B cell (primary cell): ENCODE data around the gene FANCC. TPM values are rescaled to one million over a fixed set of nuclear protein-coding genes. Genes with fewer than 3 reads are reported as not detected.

Experiments
- ATAC-seq: fragments of 200-7000 bp; cut with Tn5 transposase; one replicate; pipeline ENCODE4 v1.10.0; 2021; ENCODE audit warnings: low read depth, mild to moderate bottlenecking, moderate number of reproducible peaks, moderate library complexity
- CTCF ChIA-PET: fragments of 350-600 bp; sonication (Branson Sonifier 250); formaldehyde crosslinking; loops from one replicate; lab custom pipeline; 2021; ENCODE audit warnings: antibody characterized with exemption, inconsistent platforms; lab: Charles Lee
- POLR2A ChIA-PET: fragments of 350-600 bp; sonication (Branson Sonifier 250); formaldehyde crosslinking; loops from one replicate; lab custom pipeline; 2021; ENCODE audit warnings: antibody characterized with exemption; lab: Charles Lee
- DNase-seq: peaks from one replicate; pipeline ENCODE4 v3.0.0; 2013
- H2AFZ ChIP-seq: 2 replicates; pipeline ENCODE4 v1.6.1; 2012; ENCODE audit warnings: mild to moderate bottlenecking, low read depth, low read length; ENCODE audit not compliant: insufficient read depth, poor library complexity, severe bottlenecking
- H3K27ac ChIP-seq, 2 donors: 1 replicate in 1 of 2; 2 replicates in 1 of 2; pipeline ENCODE4 v1.5.1; 2012 to 2013; ENCODE audit warnings: low read length in 2 of 2, mild to moderate bottlenecking in 2 of 2, moderate library complexity in 1 of 2
- H3K27me3 ChIP-seq, 4 experiments: fragments of 200-600 bp in 1 of 4; sonication (generic) in 1 of 4; replicated peaks in 1 of 4; 1 replicate in 2 of 4; 2 replicates in 2 of 4; pipeline versions ENCODE4 v1.6.1 to v1.7.0; 2013 to 2016; ENCODE audit warnings: low read length in 3 of 4, mild to moderate bottlenecking in 2 of 4, mixed read lengths in 1 of 4, moderate library complexity in 1 of 4; ENCODE audit not compliant: insufficient read depth in 4 of 4, control insufficient read depth in 3 of 4; ENCODE audit errors: control extremely low read depth in 1 of 4
- H3K36me3 ChIP-seq, 2 experiments: replicated peaks in 1 of 2; 1 replicate in 1 of 2; 2 replicates in 1 of 2; pipeline versions ENCODE4 v1.6.1 to v1.7.1; 2013; ENCODE audit warnings: low read length in 1 of 2; ENCODE audit not compliant: insufficient read depth in 2 of 2, control insufficient read depth in 1 of 2; ENCODE audit errors: control extremely low read depth in 1 of 2, extremely low read depth in 1 of 2
- H3K4me1 ChIP-seq, 2 donors: fragments of 200-600 bp in 1 of 2; sonication (generic) in 1 of 2; 1 replicate in 1 of 2; 2 replicates in 1 of 2; pipeline versions ENCODE4 v1.5.1 to v1.6.1; 2013 to 2017; ENCODE audit warnings: low read length in 2 of 2; ENCODE audit not compliant: control insufficient read depth in 2 of 2, insufficient read depth in 2 of 2
- H3K4me2 ChIP-seq: replicated peaks from 2 replicates; pipeline ENCODE3; 2012; ENCODE audit warnings: mild to moderate bottlenecking, low read depth, low read length; ENCODE audit not compliant: poor library complexity, severe bottlenecking
- H3K4me3 ChIP-seq, 5 experiments: fragments of 200-600 bp in 1 of 5; sonication (generic) in 1 of 5; 1 replicate in 3 of 5; 2 replicates in 2 of 5; pipeline versions ENCODE4 v1.5.1 to v1.7.0; 2011 to 2016; ENCODE audit warnings: low read length in 4 of 5, mild to moderate bottlenecking in 4 of 5, low read depth in 2 of 5, control low read depth in 1 of 5, moderate library complexity in 1 of 5; ENCODE audit not compliant: insufficient read depth in 1 of 5; ENCODE audit errors: control extremely low read depth in 1 of 5, extremely low read depth in 1 of 5
- H3K79me2 ChIP-seq: fragments of 200-600 bp; sonication (generic); one replicate; pipeline ENCODE4 v1.6.0; 2016; ENCODE audit warnings: low read length; ENCODE audit not compliant: control insufficient read depth, insufficient read depth
- H3K9ac ChIP-seq: fragments of 200-600 bp; sonication (generic); 2 replicates; pipeline ENCODE4 v1.6.1; 2017; ENCODE audit warnings: mild to moderate bottlenecking, low read length, moderate library complexity
- H3K9me3 ChIP-seq, 3 donors: one replicate each; pipeline versions ENCODE4 v1.6.1 to v1.7.1; 2013; ENCODE audit warnings: low read length in 2 of 3; ENCODE audit not compliant: control insufficient read depth in 2 of 3, insufficient read depth in 1 of 3; ENCODE audit errors: control extremely low read depth in 1 of 3
- H4K20me1 ChIP-seq: 2 replicates; pipeline ENCODE4 v1.6.0; 2012; ENCODE audit warnings: mild to moderate bottlenecking, low read length; ENCODE audit not compliant: insufficient read depth, control insufficient read depth, poor library complexity, severe bottlenecking
- H3K27ac Mint-ChIP-seq: one replicate; pipeline ENCODE4 v1.8.0; 2021; ENCODE audit warnings: mixed read lengths
- H3K27me3 Mint-ChIP-seq: one replicate; pipeline ENCODE4 v1.8.0; 2021; ENCODE audit warnings: mixed read lengths
- H3K4me1 Mint-ChIP-seq: one replicate; pipeline ENCODE4 v1.8.0; 2021; ENCODE audit warnings: mixed read lengths
- H3K4me3 Mint-ChIP-seq: one replicate; pipeline ENCODE4 v1.8.0; 2021; ENCODE audit warnings: mixed read lengths
- H3K9me3 Mint-ChIP-seq: one replicate; pipeline ENCODE4 v1.8.0; 2022; ENCODE audit warnings: mixed read lengths; ENCODE audit not compliant: insufficient read depth
- CTCF ChIP-seq: fragments of 200-600 bp; IDR thresholded peaks from one replicate; pipeline ENCODE4 v1.8.0; 2022; ENCODE audit warnings: antibody characterized with exemption, mild to moderate bottlenecking
- EZH2 ChIP-seq: IDR thresholded peaks from 2 replicates; pipeline ENCODE4 v1.6.1; 2012; ENCODE audit warnings: borderline replicate concordance, low read depth, mild to moderate bottlenecking, moderate library complexity, low read length; ENCODE audit not compliant: insufficient read depth, poor library complexity, severe bottlenecking
- WGBS: methylation state at CpG from one replicate; pipeline ENCODE4 v1.1.5; 2013; ENCODE audit warnings: missing lambda C conversion rate; ENCODE audit not compliant: insufficient coverage; 5-methylcytosine and 5-hydroxymethylcytosine counted together
- intact Hi-C: fragments of 100-400 bp; cut with micrococcal nuclease; formaldehyde crosslinking; loops from one replicate; pipeline ENCODE4 v1.10.0; 2022
- polyA plus RNA-seq: library from polyadenylated mRNA; depleted of rRNA; stranded (reverse); fragments of >200 nt; gene quantifications from 2 replicates; pipeline ENCODE4 v1.2.3, GENCODE V29; 2012
- total RNA-seq, 2 donors: library from RNA; stranded (reverse); fragments of 120-200 nt in 1 of 2; gene quantifications; 1 replicate in 1 of 2; 2 replicates in 1 of 2; pipeline versions ENCODE4 v1.2.3 to v1.2.4, GENCODE V29; 2013 to 2022

The FANCC gene
- total and polyA plus RNA-seq, 2 donors (not counting 1 experiment from before 2014, with no cell fraction given) = 1.8 to 11.1 TPM

GRCh38 chr9:95125652-95126051 lies 191.9 kb downstream of the FANCC start:
- Histone ChIP-seq H3K79me2 (no peaks in the 10 kb centered on the region), H3K36me3 (no peaks in the 10 kb centered on the region), H3K27me3 (no peaks in the 10 kb centered on the region), H3K9ac (no peak overlapping the region), H4K20me1 (no peaks in the 10 kb centered on the region), H3K4me2 (no peak overlapping the region), H2AFZ (no peak overlapping the region), H3K4me1 (peaks cover 0 to 5% of the 10 kb centered on the region in 2 donors), H3K27ac (no peak overlapping the region), H3K9me3 (no peaks in the 10 kb centered on the region), H3K4me3 (no peak overlapping the region)
- Mint-ChIP-seq H3K4me1 (peaks cover 2% of the 10 kb centered on the region), H3K27me3 (no peaks in the 10 kb centered on the region), H3K9me3 (no peaks in the 10 kb centered on the region), H3K4me3 (no peak overlapping the region), H3K27ac (no peak overlapping the region)
- DNase-seq (no peak), ATAC-seq (no peak)
- intact Hi-C loops = no loop called here
- POLR2A ChIA-PET = no interaction called here
- no peak for TF ChIP-seq EZH2
- no peak for TF ChIP-seq CTCF
- no CpG with 5 or more reads among the region's 3 CpGs for WGBS
- CTCF ChIA-PET = interaction anchor here (0.7 to 9.4 kb wide), 9 partner anchors 9 to 468 kb away, joined by 3 to 314 read pairs (median 3); no protein-coding TSS in a partner anchor

GRCh38 chr9:95124582-95125367 lies 192.7 kb downstream of the FANCC start:
- no peaks in the 10 kb centered on the region for H3K27me3 Mint-ChIP-seq
- Histone ChIP-seq H3K4me2 (no peak overlapping the region), H3K9ac (no peak overlapping the region), H3K27ac (no peak overlapping the region), H3K79me2 (no peaks in the 10 kb centered on the region), H4K20me1 (no peaks in the 10 kb centered on the region), H3K36me3 (no peaks in the 10 kb centered on the region), H3K4me1 (peaks cover 0 to 5% of the 10 kb centered on the region in 2 donors), H2AFZ (no peak overlapping the region), H3K9me3 (no peaks in the 10 kb centered on the region), H3K4me3 (no peak overlapping the region), H3K27me3 (no peaks in the 10 kb centered on the region)
- no peaks in the 10 kb centered on the region for H3K9me3 Mint-ChIP-seq
- ChIA-PET POLR2A (no interaction called here), CTCF (interaction anchor here (1.3 to 8.2 kb wide), 4 partner anchors 9 to 445 kb away, joined by 3 to 314 read pairs (median 38); no protein-coding TSS in a partner anchor)
- H3K4me1 Mint-ChIP-seq = peaks cover 2% of the 10 kb centered on the region
- intact Hi-C loops = no loop called here
- WGBS = 90% methylated on average over 4 of the region's 9 CpGs
- ATAC-seq (no peak), DNase-seq (no peak)
- H3K27ac Mint-ChIP-seq = no peak overlapping the region
- no peak for TF ChIP-seq EZH2
- no peak for TF ChIP-seq CTCF
- H3K4me3 Mint-ChIP-seq = no peak overlapping the region
